ENCODE data around the gene CMSS1.

The CMSS1 gene

DNA sequence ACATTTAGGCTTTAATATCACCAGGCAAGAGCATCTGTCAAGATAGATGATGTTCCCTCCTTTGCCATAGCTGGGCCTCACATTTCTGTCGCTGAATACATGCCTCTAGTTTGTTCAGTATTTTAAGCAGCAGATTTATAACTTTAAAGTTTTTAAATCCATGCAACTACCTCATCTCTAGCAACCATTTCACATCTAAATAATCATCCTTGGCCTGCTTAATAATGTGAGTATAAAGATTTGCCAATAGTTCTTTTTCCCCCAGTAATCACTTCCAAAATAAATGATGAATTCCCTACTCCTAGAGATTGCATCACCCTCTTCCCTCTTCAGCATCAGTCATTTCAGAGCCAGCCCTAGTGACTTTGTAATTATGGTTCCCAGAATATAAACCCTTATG lies 332.8 kb downstream of the CMSS1 start:
- CTCF ChIA-PET: no interaction called here
- no peak for DNase-seq (ENCODE audit: low read depth, low spot score)
- TF ChIP-seq, protein P1, sequence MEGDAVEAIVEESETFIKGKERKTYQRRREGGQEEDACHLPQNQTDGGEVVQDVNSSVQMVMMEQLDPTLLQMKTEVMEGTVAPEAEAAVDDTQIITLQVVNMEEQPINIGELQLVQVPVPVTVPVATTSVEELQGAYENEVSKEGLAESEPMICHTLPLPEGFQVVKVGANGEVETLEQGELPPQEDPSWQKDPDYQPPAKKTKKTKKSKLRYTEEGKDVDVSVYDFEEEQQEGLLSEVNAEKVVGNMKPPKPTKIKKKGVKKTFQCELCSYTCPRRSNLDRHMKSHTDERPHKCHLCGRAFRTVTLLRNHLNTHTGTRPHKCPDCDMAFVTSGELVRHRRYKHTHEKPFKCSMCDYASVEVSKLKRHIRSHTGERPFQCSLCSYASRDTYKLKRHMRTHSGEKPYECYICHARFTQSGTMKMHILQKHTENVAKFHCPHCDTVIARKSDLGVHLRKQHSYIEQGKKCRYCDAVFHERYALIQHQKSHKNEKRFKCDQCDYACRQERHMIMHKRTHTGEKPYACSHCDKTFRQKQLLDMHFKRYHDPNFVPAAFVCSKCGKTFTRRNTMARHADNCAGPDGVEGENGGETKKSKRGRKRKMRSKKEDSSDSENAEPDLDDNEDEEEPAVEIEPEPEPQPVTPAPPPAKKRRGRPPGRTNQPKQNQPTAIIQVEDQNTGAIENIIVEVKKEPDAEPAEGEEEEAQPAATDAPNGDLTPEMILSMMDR (IDR thresholded peaks at IDR 0.05; ENCODE audit: insufficient read depth, low read length, missing control alignments): no peak
- no peak overlapping the region for H3K4me3 ChIP-seq (ENCODE audit: low read depth, low read length)
- POLR2A ChIA-PET: no interaction called here

DNA sequence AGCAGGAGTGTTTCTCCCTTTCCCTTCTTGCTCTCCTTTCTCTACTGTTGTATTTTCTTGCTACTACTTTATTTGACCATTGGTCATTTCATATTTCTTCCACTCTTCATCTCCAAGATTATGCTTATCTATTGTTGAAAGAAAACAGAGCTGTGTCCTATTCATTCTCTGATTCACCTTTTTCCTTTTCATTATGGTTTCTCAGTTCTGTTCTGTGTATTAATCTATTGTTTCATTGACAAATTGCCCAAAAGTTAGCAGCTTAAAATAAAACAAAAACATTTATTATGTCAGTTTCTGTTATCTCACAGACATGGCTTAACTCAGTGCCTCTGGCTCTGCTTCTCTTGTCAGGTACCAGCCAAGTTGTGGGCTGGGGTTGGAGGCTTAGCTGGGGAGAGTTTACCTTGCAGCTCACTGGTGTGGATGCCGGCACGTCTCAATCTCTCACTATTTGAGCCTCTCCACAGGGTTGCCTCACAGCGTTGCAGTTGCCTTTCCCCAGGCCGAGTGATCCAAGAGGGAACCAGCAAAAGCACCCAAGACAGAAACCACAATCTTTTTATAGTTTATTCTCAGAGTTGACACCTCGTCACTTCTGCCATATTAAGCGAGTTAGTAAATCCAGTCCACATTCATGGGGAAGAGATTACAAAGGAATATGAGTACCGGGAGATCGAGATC lies 333.5 kb downstream of the CMSS1 start:
- ChIA-PET CTCF (no interaction called here), POLR2A (no interaction called here)
- DNase-seq (ENCODE audit: low read depth, low spot score): no peak
- TF ChIP-seq, protein P1 (IDR thresholded peaks at IDR 0.05; ENCODE audit: insufficient read depth, low read length, missing control alignments): no peak
- no peak overlapping the region for H3K4me3 ChIP-seq (ENCODE audit: low read depth, low read length)

DNA sequence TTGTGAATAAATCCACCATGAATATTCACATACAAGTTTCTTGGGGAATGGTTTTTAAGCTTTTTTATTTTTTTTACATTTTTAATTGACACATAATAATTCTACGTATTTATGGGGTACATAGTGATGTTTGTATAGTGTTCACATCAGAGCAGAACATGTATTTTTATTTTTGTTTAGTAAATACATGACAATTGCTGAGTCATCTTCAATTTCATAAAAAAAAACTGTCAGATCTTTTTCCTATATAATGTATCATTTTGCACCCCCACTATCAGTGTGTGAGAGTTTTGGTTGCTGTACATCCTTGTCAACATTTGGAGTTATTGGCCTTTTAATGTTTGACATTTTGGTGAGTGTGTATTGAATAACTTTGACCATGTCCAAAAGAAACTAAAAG lies 336.5 kb downstream of the CMSS1 start:
- no peak overlapping the region for H3K4me3 ChIP-seq (ENCODE audit: low read depth, low read length)
- no peak for DNase-seq (ENCODE audit: low read depth, low spot score)
- ChIA-PET CTCF (interaction anchor here (1.3 kb wide), 1 partner anchor 311 kb away, joined by 4 read pairs; no protein-coding TSS in a partner anchor), POLR2A (no interaction called here)
- TF ChIP-seq, protein P1 (IDR thresholded peaks at IDR 0.05; ENCODE audit: insufficient read depth, low read length, missing control alignments): no peak

DNA sequence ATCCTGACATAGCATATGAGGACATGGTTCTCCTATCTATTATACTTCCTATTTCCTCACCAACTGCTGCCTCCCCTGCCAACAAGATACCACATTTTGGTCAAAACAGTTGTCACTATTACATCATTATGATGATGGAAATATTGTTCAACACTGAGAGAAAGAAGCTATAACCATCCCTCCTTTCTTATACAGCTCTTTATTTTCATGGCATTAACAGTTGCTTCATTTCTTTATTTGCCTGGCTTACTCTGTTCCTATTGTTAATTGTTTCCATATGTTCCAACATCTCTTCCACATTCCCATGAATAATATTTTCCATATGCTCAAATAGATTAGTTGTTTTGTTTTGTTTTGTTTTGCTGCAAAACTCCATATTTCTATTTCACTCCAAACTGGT lies 337.5 kb downstream of the CMSS1 start:
- H3K4me3 ChIP-seq (ENCODE audit: low read depth, low read length): no peak overlapping the region
- POLR2A ChIA-PET: no interaction called here
- CTCF ChIA-PET: interaction anchor here (1.2 to 1.3 kb wide), 2 partner anchors 43 to 312 kb away, joined by 3 to 4 read pairs; no protein-coding TSS in a partner anchor
- TF ChIP-seq, protein P1 (IDR thresholded peaks at IDR 0.05; ENCODE audit: insufficient read depth, low read length, missing control alignments): no peak
- DNase-seq (ENCODE audit: low read depth, low spot score): no peak

DNA sequence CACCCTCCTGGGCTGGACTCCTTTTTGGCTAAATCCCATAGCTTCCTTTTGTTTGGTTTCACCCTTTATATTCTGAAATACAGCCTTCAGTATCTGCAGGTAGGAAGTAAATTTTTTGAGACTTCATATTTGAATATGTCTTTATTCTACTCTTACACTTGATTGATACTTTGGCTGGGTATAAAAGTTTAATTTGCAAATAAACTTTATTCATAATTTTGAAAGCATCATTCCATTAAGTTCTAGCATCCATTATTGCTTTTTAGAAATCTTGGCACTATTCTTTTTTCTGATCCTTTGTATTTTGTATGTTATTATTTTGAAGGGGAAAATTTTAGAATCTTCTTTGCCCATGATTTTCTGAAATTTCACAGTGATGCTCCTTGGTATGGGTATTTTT lies 337.9 kb downstream of the CMSS1 start:
- ChIA-PET CTCF (interaction anchor here (1.2 to 1.3 kb wide), 2 partner anchors 43 to 312 kb away, joined by 3 to 4 read pairs; no protein-coding TSS in a partner anchor), POLR2A (no interaction called here)
- TF ChIP-seq, protein P1 (IDR thresholded peaks at IDR 0.05; ENCODE audit: insufficient read depth, low read length, missing control alignments): no peak
- DNase-seq (ENCODE audit: low read depth, low spot score): no peak
- no peak overlapping the region for H3K4me3 ChIP-seq (ENCODE audit: low read depth, low read length)

DNA sequence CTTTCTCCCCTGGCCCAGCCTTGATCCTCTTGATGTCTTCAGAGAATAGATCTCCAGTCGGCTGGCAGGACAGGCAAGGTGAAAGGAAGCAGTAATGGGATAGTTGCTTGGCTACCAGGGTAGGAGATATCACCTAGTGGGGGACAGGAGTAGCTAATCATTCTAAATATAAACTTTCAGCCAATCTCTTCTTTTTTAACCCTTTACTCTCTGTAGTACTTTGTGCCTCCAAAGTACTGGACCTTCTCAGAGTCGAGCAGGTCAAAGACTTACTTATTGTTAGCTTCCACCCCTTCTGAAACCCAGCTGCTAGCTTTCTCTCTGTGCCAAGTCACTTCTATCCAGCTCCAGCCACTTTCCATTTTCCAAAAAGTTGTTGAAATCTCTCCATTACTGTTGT lies 340.0 kb downstream of the CMSS1 start:
- H3K4me3 ChIP-seq (ENCODE audit: low read depth, low read length): no peak overlapping the region
- ChIA-PET CTCF (no interaction called here), POLR2A (no interaction called here)
- DNase-seq (ENCODE audit: low read depth, low spot score): no peak
- TF ChIP-seq, protein P1 (IDR thresholded peaks at IDR 0.05; ENCODE audit: insufficient read depth, low read length, missing control alignments): no peak
